HG03342 (cell line): ENCODE results near the gene PEMT.

Experiments used
- ATAC-seq: cut with Tn5 transposase; IDR thresholded peaks from one replicate; pipeline ENCODE4 v1.9.1; 2021; ENCODE audit warnings: mild to moderate bottlenecking, moderate library complexity; ENCODE audit not compliant: unreplicated experiment

PEMT gene

GRCh38 chr17:17554266-17554665 is 37.2 kb downstream of the PEMT start:
- ATAC-seq, result no peak

- ATAC-seq, result no peak
These were observed 38.0 kb downstream of the PEMT start for GRCh38 chr17:17553217-17554195.

GRCh38 chr17:17552351-17553216 is 38.9 kb downstream of the PEMT start:
- ATAC-seq, result no peak

- no peak for ATAC-seq
These were observed 40.1 kb downstream of the PEMT start for GRCh38 chr17:17551361-17551760.

- ATAC-seq, result no peak
These were observed 41.7 kb downstream of the PEMT start for GRCh38 chr17:17549732-17550366.

GRCh38 chr17:17548044-17548443 is 43.5 kb downstream of the PEMT start:
- no peak for ATAC-seq

- ATAC-seq, result no peak
These were observed 44.2 kb downstream of the PEMT start for GRCh38 chr17:17547210-17547764.

- ATAC-seq, result no peak
These were observed 44.9 kb downstream of the PEMT start for GRCh38 chr17:17546399-17547185.

GRCh38 chr17:17545984-17546383 is 45.5 kb downstream of the PEMT start:
- no peak for ATAC-seq

- ATAC-seq, result no peak
These were observed 46.3 kb downstream of the PEMT start for GRCh38 chr17:17545031-17545820.

GRCh38 chr17:17542906-17543635 is 48.4 kb downstream of the PEMT start:
- ATAC-seq, result no peak

- no peak for ATAC-seq
These were observed 49.9 kb downstream of the PEMT start for GRCh38 chr17:17541640-17542001.

- ATAC-seq, result no peak
These were observed 50.4 kb downstream of the PEMT start for GRCh38 chr17:17540935-17541639.

- no peak for ATAC-seq
These were observed 51.1 kb downstream of the PEMT start for GRCh38 chr17:17540278-17540906.

GRCh38 chr17:17539591-17539990 is 51.9 kb downstream of the PEMT start:
- ATAC-seq, result no peak

GRCh38 chr17:17538417-17539391 is 52.8 kb downstream of the PEMT start:
- no peak for ATAC-seq
